B cell (primary cell): ENCODE results near the gene VPS33A. TPM values are rescaled to one million over a fixed set of nuclear protein-coding genes. Genes with fewer than 3 reads are reported as not detected.

ENCODE experiments used
- ATAC-seq: fragments of 200-7000 bp; cut with Tn5 transposase; one replicate; pipeline ENCODE4 v1.10.0; 2021; ENCODE audit warnings: low read depth, mild to moderate bottlenecking, moderate number of reproducible peaks, moderate library complexity
- CTCF ChIA-PET: fragments of 350-600 bp; sonication (Branson Sonifier 250); formaldehyde crosslinking; loops from one replicate; lab custom pipeline; 2021; ENCODE audit warnings: antibody characterized with exemption, inconsistent platforms; lab: Charles Lee
- POLR2A ChIA-PET: fragments of 350-600 bp; sonication (Branson Sonifier 250); formaldehyde crosslinking; loops from one replicate; lab custom pipeline; 2021; ENCODE audit warnings: antibody characterized with exemption; lab: Charles Lee
- DNase-seq: peaks from one replicate; pipeline ENCODE4 v3.0.0; 2013
- H2AFZ ChIP-seq: 2 replicates; pipeline ENCODE4 v1.6.1; 2012; ENCODE audit warnings: mild to moderate bottlenecking, low read depth, low read length; ENCODE audit not compliant: insufficient read depth, poor library complexity, severe bottlenecking
- H3K27ac ChIP-seq, 2 donors: 1 replicate in 1 of 2; 2 replicates in 1 of 2; pipeline ENCODE4 v1.5.1; 2012 to 2013; ENCODE audit warnings: low read length in 2 of 2, mild to moderate bottlenecking in 2 of 2, moderate library complexity in 1 of 2
- H3K27me3 ChIP-seq, 4 experiments: fragments of 200-600 bp in 1 of 4; sonication (generic) in 1 of 4; replicated peaks in 1 of 4; 1 replicate in 2 of 4; 2 replicates in 2 of 4; pipeline versions ENCODE4 v1.6.1 to v1.7.0; 2013 to 2016; ENCODE audit warnings: low read length in 3 of 4, mild to moderate bottlenecking in 2 of 4, mixed read lengths in 1 of 4, moderate library complexity in 1 of 4; ENCODE audit not compliant: insufficient read depth in 4 of 4, control insufficient read depth in 3 of 4; ENCODE audit errors: control extremely low read depth in 1 of 4
- H3K36me3 ChIP-seq, 2 experiments: replicated peaks in 1 of 2; 1 replicate in 1 of 2; 2 replicates in 1 of 2; pipeline versions ENCODE4 v1.6.1 to v1.7.1; 2013; ENCODE audit warnings: low read length in 1 of 2; ENCODE audit not compliant: insufficient read depth in 2 of 2, control insufficient read depth in 1 of 2; ENCODE audit errors: control extremely low read depth in 1 of 2, extremely low read depth in 1 of 2
- H3K4me1 ChIP-seq, 2 donors: fragments of 200-600 bp in 1 of 2; sonication (generic) in 1 of 2; 1 replicate in 1 of 2; 2 replicates in 1 of 2; pipeline versions ENCODE4 v1.5.1 to v1.6.1; 2013 to 2017; ENCODE audit warnings: low read length in 2 of 2; ENCODE audit not compliant: control insufficient read depth in 2 of 2, insufficient read depth in 2 of 2
- H3K4me2 ChIP-seq: replicated peaks from 2 replicates; pipeline ENCODE3; 2012; ENCODE audit warnings: mild to moderate bottlenecking, low read depth, low read length; ENCODE audit not compliant: poor library complexity, severe bottlenecking
- H3K4me3 ChIP-seq, 5 experiments: fragments of 200-600 bp in 1 of 5; sonication (generic) in 1 of 5; 1 replicate in 3 of 5; 2 replicates in 2 of 5; pipeline versions ENCODE4 v1.5.1 to v1.7.0; 2011 to 2016; ENCODE audit warnings: low read length in 4 of 5, mild to moderate bottlenecking in 4 of 5, low read depth in 2 of 5, control low read depth in 1 of 5, moderate library complexity in 1 of 5; ENCODE audit not compliant: insufficient read depth in 1 of 5; ENCODE audit errors: control extremely low read depth in 1 of 5, extremely low read depth in 1 of 5
- H3K79me2 ChIP-seq: fragments of 200-600 bp; sonication (generic); one replicate; pipeline ENCODE4 v1.6.0; 2016; ENCODE audit warnings: low read length; ENCODE audit not compliant: control insufficient read depth, insufficient read depth
- H3K9ac ChIP-seq: fragments of 200-600 bp; sonication (generic); 2 replicates; pipeline ENCODE4 v1.6.1; 2017; ENCODE audit warnings: mild to moderate bottlenecking, low read length, moderate library complexity
- H3K9me3 ChIP-seq, 3 donors: one replicate each; pipeline versions ENCODE4 v1.6.1 to v1.7.1; 2013; ENCODE audit warnings: low read length in 2 of 3; ENCODE audit not compliant: control insufficient read depth in 2 of 3, insufficient read depth in 1 of 3; ENCODE audit errors: control extremely low read depth in 1 of 3
- H4K20me1 ChIP-seq: 2 replicates; pipeline ENCODE4 v1.6.0; 2012; ENCODE audit warnings: mild to moderate bottlenecking, low read length; ENCODE audit not compliant: insufficient read depth, control insufficient read depth, poor library complexity, severe bottlenecking
- H3K27ac Mint-ChIP-seq: one replicate; pipeline ENCODE4 v1.8.0; 2021; ENCODE audit warnings: mixed read lengths
- H3K27me3 Mint-ChIP-seq: one replicate; pipeline ENCODE4 v1.8.0; 2021; ENCODE audit warnings: mixed read lengths
- H3K4me1 Mint-ChIP-seq: one replicate; pipeline ENCODE4 v1.8.0; 2021; ENCODE audit warnings: mixed read lengths
- H3K4me3 Mint-ChIP-seq: one replicate; pipeline ENCODE4 v1.8.0; 2021; ENCODE audit warnings: mixed read lengths
- H3K9me3 Mint-ChIP-seq: one replicate; pipeline ENCODE4 v1.8.0; 2022; ENCODE audit warnings: mixed read lengths; ENCODE audit not compliant: insufficient read depth
- EZH2 ChIP-seq: IDR thresholded peaks from 2 replicates; pipeline ENCODE4 v1.6.1; 2012; ENCODE audit warnings: borderline replicate concordance, low read depth, mild to moderate bottlenecking, moderate library complexity, low read length; ENCODE audit not compliant: insufficient read depth, poor library complexity, severe bottlenecking
- WGBS: methylation state at CpG from one replicate; pipeline ENCODE4 v1.1.5; 2013; ENCODE audit warnings: missing lambda C conversion rate; ENCODE audit not compliant: insufficient coverage; 5-methylcytosine and 5-hydroxymethylcytosine counted together
- intact Hi-C: fragments of 100-400 bp; cut with micrococcal nuclease; formaldehyde crosslinking; loops from one replicate; pipeline ENCODE4 v1.10.0; 2022
- polyA plus RNA-seq: library from polyadenylated mRNA; depleted of rRNA; stranded (reverse); fragments of >200 nt; gene quantifications from 2 replicates; pipeline ENCODE4 v1.2.3, GENCODE V29; 2012
- total RNA-seq, 2 donors: library from RNA; stranded (reverse); fragments of 120-200 nt in 1 of 2; gene quantifications; 1 replicate in 1 of 2; 2 replicates in 1 of 2; pipeline versions ENCODE4 v1.2.3 to v1.2.4, GENCODE V29; 2013 to 2022
- TF ChIP-seq, protein P1 (sequence below): fragments of 200-600 bp; IDR thresholded peaks from one replicate; pipeline ENCODE4 v1.8.0; 2022; ENCODE audit warnings: antibody characterized with exemption, mild to moderate bottlenecking

Gene VPS33A
- total and polyA plus RNA-seq, 2 donors (not counting 1 experiment from before 2014, with no cell fraction given): 11.1 to 34.9 TPM

DNA sequence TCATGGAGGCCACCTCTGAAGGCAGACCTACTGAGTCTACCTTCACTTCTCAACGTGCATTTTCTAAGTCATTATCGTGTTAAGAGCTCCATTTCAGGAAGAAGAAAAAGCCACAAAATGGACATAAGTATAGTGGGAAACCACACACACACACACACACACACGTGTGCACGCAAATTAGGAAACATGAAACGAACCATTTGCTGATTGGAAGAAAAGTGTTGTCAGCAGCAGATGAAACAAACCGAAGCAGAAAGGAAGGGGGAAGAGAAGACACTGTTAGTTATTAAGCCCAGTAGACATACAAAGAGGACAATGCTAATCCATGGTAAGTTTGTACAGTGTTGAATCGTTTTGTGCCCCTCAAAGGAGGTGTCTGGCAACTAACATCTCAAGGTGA, 9.9 kb upstream of the VPS33A start:
- Histone ChIP-seq H3K79me2 (no peaks in the 10 kb centered on the region), H3K36me3 (peaks cover 7 to 28% of the 10 kb centered on the region in 2 experiments), H3K9ac (no peak overlapping the region), H3K4me1 (no peaks in the 10 kb centered on the region), H4K20me1 (no peaks in the 10 kb centered on the region), H3K4me3 (no peak overlapping the region), H2AFZ (no peak overlapping the region), H3K27ac (no peak overlapping the region), H3K27me3 (no peaks in the 10 kb centered on the region), H3K4me2 (no peak overlapping the region), H3K9me3 (no peaks in the 10 kb centered on the region)
- Mint-ChIP-seq H3K27ac (no peak overlapping the region), H3K27me3 (no peaks in the 10 kb centered on the region), H3K4me1 (no peaks in the 10 kb centered on the region), H3K9me3 (no peaks in the 10 kb centered on the region), H3K4me3 (no peak overlapping the region)
- 100% methylated on average over 1 of the region's 7 CpGs for WGBS
- ATAC-seq (no peak), DNase-seq (no peak)
- no peak for TF ChIP-seq EZH2
- TF ChIP-seq, protein P1, sequence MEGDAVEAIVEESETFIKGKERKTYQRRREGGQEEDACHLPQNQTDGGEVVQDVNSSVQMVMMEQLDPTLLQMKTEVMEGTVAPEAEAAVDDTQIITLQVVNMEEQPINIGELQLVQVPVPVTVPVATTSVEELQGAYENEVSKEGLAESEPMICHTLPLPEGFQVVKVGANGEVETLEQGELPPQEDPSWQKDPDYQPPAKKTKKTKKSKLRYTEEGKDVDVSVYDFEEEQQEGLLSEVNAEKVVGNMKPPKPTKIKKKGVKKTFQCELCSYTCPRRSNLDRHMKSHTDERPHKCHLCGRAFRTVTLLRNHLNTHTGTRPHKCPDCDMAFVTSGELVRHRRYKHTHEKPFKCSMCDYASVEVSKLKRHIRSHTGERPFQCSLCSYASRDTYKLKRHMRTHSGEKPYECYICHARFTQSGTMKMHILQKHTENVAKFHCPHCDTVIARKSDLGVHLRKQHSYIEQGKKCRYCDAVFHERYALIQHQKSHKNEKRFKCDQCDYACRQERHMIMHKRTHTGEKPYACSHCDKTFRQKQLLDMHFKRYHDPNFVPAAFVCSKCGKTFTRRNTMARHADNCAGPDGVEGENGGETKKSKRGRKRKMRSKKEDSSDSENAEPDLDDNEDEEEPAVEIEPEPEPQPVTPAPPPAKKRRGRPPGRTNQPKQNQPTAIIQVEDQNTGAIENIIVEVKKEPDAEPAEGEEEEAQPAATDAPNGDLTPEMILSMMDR: no peak
- CTCF ChIA-PET: no interaction called here
- intact Hi-C loops: no loop called here
- POLR2A ChIA-PET: no interaction called here

DNA sequence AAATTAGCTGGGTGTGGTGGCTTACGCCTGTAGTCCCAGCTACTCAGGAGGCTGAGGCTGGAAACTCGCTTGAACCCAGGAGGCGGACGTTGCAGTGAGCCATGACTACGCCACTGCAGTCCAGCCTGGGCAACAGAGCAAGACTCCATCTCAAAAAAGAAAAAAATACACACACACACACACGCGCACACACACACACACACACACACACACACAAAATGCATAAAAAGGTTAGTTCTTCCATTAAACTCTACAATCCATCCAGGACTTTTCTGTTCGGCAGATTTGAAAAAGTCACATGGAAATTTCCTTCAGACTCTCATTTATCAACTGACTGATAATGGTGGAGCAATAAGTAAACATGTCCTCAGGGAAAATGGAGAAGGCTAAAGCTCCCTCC, 9.2 kb upstream of the VPS33A start:
- H2AFZ ChIP-seq: no peak overlapping the region
- no peaks in the 10 kb centered on the region for H3K9me3 ChIP-seq
- ATAC-seq: no peak
- H3K27me3 Mint-ChIP-seq: no peaks in the 10 kb centered on the region
- H3K9ac ChIP-seq: no peak overlapping the region
- no peak overlapping the region for H3K4me2 ChIP-seq
- intact Hi-C loops: no loop called here
- peaks cover 7 to 25% of the 10 kb centered on the region in 2 experiments for H3K36me3 ChIP-seq
- H4K20me1 ChIP-seq: no peaks in the 10 kb centered on the region
- no peaks in the 10 kb centered on the region for H3K4me1 Mint-ChIP-seq
- H3K4me1 ChIP-seq: no peaks in the 10 kb centered on the region
- no peak overlapping the region for H3K27ac Mint-ChIP-seq
- H3K4me3 ChIP-seq: no peak overlapping the region
- POLR2A ChIA-PET: no interaction called here
- 100% methylated on average over 4 of the region's 8 CpGs for WGBS
- H3K79me2 ChIP-seq: no peaks in the 10 kb centered on the region
- no peak overlapping the region for H3K27ac ChIP-seq
- H3K27me3 ChIP-seq: no peaks in the 10 kb centered on the region
- CTCF ChIA-PET: no interaction called here
- no peak for TF ChIP-seq EZH2
- TF ChIP-seq, protein P1: no peak
- no peak for DNase-seq
- H3K9me3 Mint-ChIP-seq: no peaks in the 10 kb centered on the region
- no peak overlapping the region for H3K4me3 Mint-ChIP-seq
